Upper lobe of left lung (tissue), 4 donors: ENCODE measurements around the gene SLC45A3.

Experiments
- EP300 ChIP-seq, 4 donors: sonication (generic); formaldehyde crosslinking; IDR thresholded peaks; one replicate each; pipeline ENCODE4 v1.5.1; 2017; ENCODE audit warnings: antibody characterized with exemption in 4 of 4, control low read depth in 2 of 4
- POLR2A ChIP-seq, 4 donors: fragments of 450-650 bp; IDR thresholded peaks; one replicate each; pipeline ENCODE4 v1.5.1; 2016 to 2017; ENCODE audit warnings: antibody characterized with exemption in 4 of 4, mild to moderate bottlenecking in 2 of 4

DNA sequence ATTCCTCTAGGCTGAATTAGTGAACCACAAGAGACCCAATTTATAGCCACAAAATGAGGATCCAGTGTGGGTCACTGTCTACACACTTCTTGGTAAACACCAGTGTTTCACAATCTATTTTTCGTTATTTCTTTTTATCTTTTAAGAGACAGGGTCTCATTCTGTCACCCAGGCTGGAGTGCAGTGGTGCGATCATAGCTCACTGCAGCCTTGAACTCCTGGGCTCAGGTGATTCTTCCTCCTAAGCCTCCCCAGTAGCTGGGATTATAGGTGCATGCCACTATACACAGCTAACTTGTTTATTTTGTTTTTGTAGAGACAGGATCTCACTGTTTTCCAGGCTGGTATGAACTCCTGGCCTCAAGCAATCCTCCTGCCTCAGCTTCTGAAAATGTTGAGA, 29.3 kb upstream of the SLC45A3 start:
- TF ChIP-seq POLR2A (IDR thresholded peaks at IDR 0.05), result no peak
- no peak for TF ChIP-seq EP300 (IDR thresholded peaks at IDR 0.05)
